GM12864 (cell line): Measurements from ENCODE around the gene DENND1A.

Experiments used
- DNase-seq: peaks from one replicate; pipeline ENCODE4 v3.0.0-alpha.2; 2011; ENCODE audit warnings: low read depth
- H3K4me3 ChIP-seq: 2 replicates; pipeline ENCODE4 v1.5.1; 2011; ENCODE audit warnings: mild to moderate bottlenecking, low read depth, low read length, control low read depth
- TF ChIP-seq, protein P1 (sequence below): IDR thresholded peaks from 2 replicates; pipeline ENCODE4 v1.5.1; 2011; ENCODE audit warnings: low read depth, mild to moderate bottlenecking, moderate library complexity, low read length, control low read depth, inconsistent platforms; ENCODE audit errors: missing control alignments

The DENND1A gene

DNA sequence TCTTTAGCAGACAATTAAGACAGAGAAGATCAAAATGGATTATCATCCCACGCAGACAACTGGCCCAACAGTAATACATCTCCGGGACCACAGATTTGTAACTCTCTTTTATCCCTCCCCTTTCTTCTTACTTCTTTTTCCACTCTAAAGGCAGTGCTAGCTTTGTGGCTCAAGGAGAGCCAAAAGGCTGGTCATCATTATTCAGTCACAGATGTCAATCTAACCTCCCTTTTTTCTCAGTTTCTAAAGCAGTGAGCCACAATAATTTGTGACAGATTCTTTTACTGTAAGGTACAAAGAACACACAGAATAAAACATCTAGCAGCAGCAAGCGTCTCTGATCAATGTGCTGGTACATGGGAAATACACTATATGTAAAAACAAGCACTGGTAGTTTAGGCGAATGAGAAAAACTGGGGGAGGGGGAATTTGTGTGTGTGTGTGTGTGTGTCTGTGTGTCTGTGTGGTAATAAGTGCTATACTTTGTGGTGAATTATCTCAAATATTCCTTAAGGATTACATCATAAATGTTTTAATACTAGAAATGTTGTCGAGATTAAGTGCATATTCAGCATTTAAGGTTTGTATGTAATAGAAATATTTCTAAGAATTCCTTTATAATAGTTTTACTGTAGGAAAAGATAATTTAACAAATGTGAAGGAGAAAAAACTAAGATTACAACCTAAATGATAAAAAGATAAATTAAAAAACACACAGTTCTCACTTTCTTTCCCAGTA, 140.2 kb downstream of the DENND1A start:
- TF ChIP-seq, protein P1, sequence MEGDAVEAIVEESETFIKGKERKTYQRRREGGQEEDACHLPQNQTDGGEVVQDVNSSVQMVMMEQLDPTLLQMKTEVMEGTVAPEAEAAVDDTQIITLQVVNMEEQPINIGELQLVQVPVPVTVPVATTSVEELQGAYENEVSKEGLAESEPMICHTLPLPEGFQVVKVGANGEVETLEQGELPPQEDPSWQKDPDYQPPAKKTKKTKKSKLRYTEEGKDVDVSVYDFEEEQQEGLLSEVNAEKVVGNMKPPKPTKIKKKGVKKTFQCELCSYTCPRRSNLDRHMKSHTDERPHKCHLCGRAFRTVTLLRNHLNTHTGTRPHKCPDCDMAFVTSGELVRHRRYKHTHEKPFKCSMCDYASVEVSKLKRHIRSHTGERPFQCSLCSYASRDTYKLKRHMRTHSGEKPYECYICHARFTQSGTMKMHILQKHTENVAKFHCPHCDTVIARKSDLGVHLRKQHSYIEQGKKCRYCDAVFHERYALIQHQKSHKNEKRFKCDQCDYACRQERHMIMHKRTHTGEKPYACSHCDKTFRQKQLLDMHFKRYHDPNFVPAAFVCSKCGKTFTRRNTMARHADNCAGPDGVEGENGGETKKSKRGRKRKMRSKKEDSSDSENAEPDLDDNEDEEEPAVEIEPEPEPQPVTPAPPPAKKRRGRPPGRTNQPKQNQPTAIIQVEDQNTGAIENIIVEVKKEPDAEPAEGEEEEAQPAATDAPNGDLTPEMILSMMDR = no peak
- H3K4me3 ChIP-seq = no peak overlapping the region
- no peak for DNase-seq

GRCh38 chr9:123787416-123787815, 142.5 kb downstream of the DENND1A start:
- no peak for DNase-seq
- H3K4me3 ChIP-seq = no peak overlapping the region
- TF ChIP-seq, protein P1 = no peak

DNA sequence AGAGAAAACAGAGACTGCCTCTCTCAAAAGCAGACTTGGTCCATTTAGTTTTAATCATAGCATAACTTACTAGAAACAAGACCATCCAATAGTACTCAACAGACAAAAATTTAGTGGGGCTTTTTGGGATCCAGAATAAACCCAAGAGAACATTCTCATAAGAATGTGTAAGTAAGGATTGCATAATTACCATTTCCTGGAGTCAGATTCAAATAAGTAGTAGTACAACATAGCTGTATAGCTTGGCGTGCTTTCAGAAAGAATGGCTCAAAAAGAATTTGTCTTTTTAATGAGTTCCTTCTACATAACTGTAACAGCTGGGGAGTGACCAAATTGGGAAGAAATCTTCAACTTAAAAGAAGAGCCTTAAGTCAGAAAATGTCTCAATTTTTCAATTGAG, 145.4 kb downstream of the DENND1A start:
- no peak for DNase-seq
- TF ChIP-seq, protein P1 = no peak
- no peak overlapping the region for H3K4me3 ChIP-seq

- TF ChIP-seq, protein P1 = no peak
- no peak overlapping the region for H3K4me3 ChIP-seq
- DNase-seq = no peak
These were observed 151.6 kb downstream of the DENND1A start for GRCh38 chr9:123778232-123778902.

DNA sequence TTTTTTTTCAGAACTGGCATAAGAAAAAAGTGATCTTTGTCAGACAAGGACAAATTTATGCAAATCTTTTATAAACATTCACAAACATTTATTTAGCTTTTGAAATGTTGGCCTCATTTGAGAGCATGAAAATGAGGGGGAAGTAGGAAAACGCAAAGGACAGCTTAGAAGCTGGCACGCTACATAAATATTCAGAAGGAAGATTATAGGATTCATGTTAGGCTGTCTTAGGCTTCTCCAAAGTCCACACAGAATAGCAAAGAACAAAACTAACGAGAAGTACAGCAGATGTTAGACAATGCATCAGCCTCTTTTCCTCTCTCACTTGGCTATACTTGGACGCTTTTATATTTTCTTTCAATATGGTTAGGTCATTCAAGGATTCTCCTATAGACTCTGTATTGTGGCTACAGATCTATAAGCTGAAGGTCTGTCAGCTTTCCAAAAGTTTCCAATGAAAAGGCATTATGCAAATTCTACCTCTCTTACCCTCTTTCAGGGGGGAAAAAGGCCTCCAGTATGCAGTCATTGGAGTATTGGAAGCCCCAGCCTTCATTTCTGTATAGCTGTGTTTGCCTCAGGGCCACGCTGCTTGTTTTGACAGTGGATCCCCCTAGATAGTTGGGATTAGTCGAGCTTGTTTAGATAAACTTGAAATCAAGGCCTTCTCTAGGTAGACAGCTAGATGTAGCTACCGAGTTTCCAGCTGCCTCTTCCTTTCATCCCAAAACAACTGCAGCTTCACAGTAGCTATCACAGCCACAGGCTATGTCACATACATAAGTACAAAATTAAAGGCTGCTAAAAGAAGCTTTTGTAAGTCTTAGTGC, 153.0 kb downstream of the DENND1A start:
- TF ChIP-seq, protein P1 = no peak
- DNase-seq = no peak
- no peak overlapping the region for H3K4me3 ChIP-seq

DNA sequence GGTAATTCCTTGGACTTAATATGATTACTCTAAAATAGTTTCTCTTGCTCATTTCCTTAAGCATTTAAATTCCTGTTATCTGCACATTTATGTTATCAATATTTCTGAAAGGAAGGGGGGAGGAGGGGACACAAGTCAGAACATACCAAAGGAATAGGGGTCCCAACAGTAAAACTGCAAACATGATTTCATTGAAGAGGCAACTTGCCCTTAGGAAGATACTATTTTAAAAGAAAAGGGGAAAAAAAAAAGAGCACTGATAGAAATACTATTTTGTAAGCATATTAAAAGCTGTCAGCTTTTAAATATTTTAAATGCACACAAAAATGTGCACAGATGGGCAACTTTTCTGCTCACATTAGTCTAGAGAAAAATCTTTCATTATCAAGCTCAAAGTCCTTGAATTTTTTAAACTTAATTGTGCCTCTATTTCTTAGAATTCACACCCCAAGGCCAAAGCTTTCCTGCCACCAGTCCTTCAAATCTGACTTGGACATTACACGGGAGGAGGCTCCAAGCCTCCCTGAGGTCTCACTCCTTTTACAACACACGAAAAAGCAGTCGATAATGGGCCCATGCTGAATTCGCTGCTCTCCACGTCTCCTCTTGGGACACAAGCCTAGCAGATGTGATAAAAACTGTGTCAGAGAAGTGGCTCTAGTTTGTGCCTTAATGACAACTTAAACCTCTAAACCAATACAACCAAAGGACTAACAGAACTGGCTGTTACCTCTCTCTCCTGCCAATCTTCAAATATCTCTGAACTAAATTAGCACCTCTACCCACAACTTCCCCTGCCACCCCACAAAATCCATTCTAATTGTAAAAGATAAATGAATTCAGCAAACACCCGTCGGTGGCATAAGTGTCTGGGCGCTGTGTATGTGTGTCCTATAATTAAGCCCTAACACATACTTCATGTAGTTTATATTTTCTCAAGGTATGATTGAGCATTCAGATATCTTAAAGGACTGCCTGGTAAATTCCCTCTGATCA, 154.3 kb downstream of the DENND1A start:
- no peak overlapping the region for H3K4me3 ChIP-seq
- no peak for DNase-seq
- TF ChIP-seq, protein P1 = no peak
